Measurements from ENCODE around the gene ADGRG3.

ADGRG3 gene

GRCh38 chr16:57736419-57737351, 68.6 kb downstream of the ADGRG3 start:
- peak; percentile 49 for DNase-seq (ENCODE audit: low spot score)

- no peak for DNase-seq (ENCODE audit: low spot score)
Observed at GRCh38 chr16:57738844-57739243, 70.7 kb downstream of the ADGRG3 start.

Measured in pons (tissue), 1 donor.